Measurements from ENCODE around the gene CACNA2D2.

- TF ChIP-seq, protein P1, sequence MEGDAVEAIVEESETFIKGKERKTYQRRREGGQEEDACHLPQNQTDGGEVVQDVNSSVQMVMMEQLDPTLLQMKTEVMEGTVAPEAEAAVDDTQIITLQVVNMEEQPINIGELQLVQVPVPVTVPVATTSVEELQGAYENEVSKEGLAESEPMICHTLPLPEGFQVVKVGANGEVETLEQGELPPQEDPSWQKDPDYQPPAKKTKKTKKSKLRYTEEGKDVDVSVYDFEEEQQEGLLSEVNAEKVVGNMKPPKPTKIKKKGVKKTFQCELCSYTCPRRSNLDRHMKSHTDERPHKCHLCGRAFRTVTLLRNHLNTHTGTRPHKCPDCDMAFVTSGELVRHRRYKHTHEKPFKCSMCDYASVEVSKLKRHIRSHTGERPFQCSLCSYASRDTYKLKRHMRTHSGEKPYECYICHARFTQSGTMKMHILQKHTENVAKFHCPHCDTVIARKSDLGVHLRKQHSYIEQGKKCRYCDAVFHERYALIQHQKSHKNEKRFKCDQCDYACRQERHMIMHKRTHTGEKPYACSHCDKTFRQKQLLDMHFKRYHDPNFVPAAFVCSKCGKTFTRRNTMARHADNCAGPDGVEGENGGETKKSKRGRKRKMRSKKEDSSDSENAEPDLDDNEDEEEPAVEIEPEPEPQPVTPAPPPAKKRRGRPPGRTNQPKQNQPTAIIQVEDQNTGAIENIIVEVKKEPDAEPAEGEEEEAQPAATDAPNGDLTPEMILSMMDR (IDR thresholded peaks at IDR 0.05): no peak
- no peak for TF ChIP-seq POLR2A (IDR thresholded peaks at IDR 0.05)
Observed at GRCh38 chr3:50531201-50531600, 27.8 kb upstream of the CACNA2D2 start.

Data from lower leg skin (tissue), 3 donors.